GM19438 (cell line): ENCODE results near the gene HAAO.

Source experiments
- ATAC-seq: cut with Tn5 transposase; IDR thresholded peaks from one replicate; pipeline ENCODE4 v1.9.1; 2021; ENCODE audit warnings: low read depth; ENCODE audit not compliant: unreplicated experiment

The HAAO gene

GRCh38 chr2:42794271-42795046 lies 2.1 kb upstream of the HAAO start:
- no peak for ATAC-seq

GRCh38 chr2:42793334-42794270 lies 1.2 kb upstream of the HAAO start:
- ATAC-seq: peak; percentile 9

- ATAC-seq: peak; percentile 36
These were observed 248 bp downstream of the HAAO start for GRCh38 chr2:42792087-42792582.

GRCh38 chr2:42791606-42792005 lies 777 bp downstream of the HAAO start:
- no peak for ATAC-seq

- ATAC-seq: no peak
These were observed 2.6 kb downstream of the HAAO start for GRCh38 chr2:42789751-42790150.

GRCh38 chr2:42788882-42789281 lies 3.5 kb downstream of the HAAO start:
- no peak for ATAC-seq

- no peak for ATAC-seq
These were observed 3.9 kb downstream of the HAAO start for GRCh38 chr2:42788478-42788793.

- no peak for ATAC-seq
These were observed 4.5 kb downstream of the HAAO start for GRCh38 chr2:42787788-42788477.

- ATAC-seq: no peak
These were observed 5.0 kb downstream of the HAAO start for GRCh38 chr2:42787424-42787787.

- no peak for ATAC-seq
These were observed 5.6 kb downstream of the HAAO start for GRCh38 chr2:42786561-42787345.

GRCh38 chr2:42784204-42784880 lies 8.0 kb downstream of the HAAO start:
- ATAC-seq: no peak

- ATAC-seq: no peak
These were observed 8.9 kb downstream of the HAAO start for GRCh38 chr2:42783511-42783910.

- ATAC-seq: no peak
These were observed 11.2 kb downstream of the HAAO start for GRCh38 chr2:42781181-42781580.

- no peak for ATAC-seq
These were observed 14.2 kb downstream of the HAAO start for GRCh38 chr2:42777883-42778805.

GRCh38 chr2:42775810-42776209 lies 16.6 kb downstream of the HAAO start:
- no peak for ATAC-seq

- ATAC-seq: no peak
These were observed 17.2 kb downstream of the HAAO start for GRCh38 chr2:42775186-42775585.

- ATAC-seq: no peak
These were observed 20.7 kb downstream of the HAAO start for GRCh38 chr2:42771546-42772153.
